K562 (cell line): ENCODE results near the gene GSTM1. TPM values are rescaled to one million over a fixed set of nuclear protein-coding genes. Genes with fewer than 3 reads are reported as not detected.

Experiments
- HCFC1 ChIP-seq: IDR thresholded peaks from 2 replicates; pipeline ENCODE4 v1.6.1; 2012; ENCODE audit warnings: low read depth, low read length, improper control_type of control experiment
- MED1 ChIP-seq: sonication (generic); formaldehyde crosslinking; IDR thresholded peaks from 2 replicates; pipeline ENCODE4 v1.8.1; 2023; ENCODE audit warnings: missing genetic modification reagents, borderline replicate concordance
- SLC30A9 ChIP-seq: fragments of 250-450 bp; sonication (Bioruptor Pico); IDR thresholded peaks from 2 replicates; pipeline ENCODE4 v1.8.0; 2022; ENCODE audit warnings: mild to moderate bottlenecking, moderate library complexity
- SREBF1 ChIP-seq: fragments of 150-350 bp; IDR thresholded peaks from 2 replicates; pipeline ENCODE4 v1.6.1; 2014; ENCODE audit warnings: antibody characterized with exemption, low read depth, low read length, borderline replicate concordance
- ZNF696 ChIP-seq: fragments of 250-450 bp; sonication (Bioruptor Pico); conservative IDR thresholded peaks from 2 replicates; pipeline ENCODE4 v1.4.0; 2020; ENCODE audit warnings: mild to moderate bottlenecking, moderate library complexity
- ZNF766 ChIP-seq: fragments of 200-800 bp; sonication (Bioruptor generic); conservative IDR thresholded peaks from 2 replicates; pipeline ENCODE4 v1.6.1; 2016; ENCODE audit warnings: missing genetic modification characterization, missing compliant biosample characterization
- ZZZ3 ChIP-seq: fragments of 450-650 bp; IDR thresholded peaks from 2 replicates; pipeline ENCODE4 v1.6.1; 2016; ENCODE audit warnings: antibody characterized with exemption, mild to moderate bottlenecking, moderate library complexity
- polyA plus RNA-seq, 8 experiments: library from polyadenylated mRNA; depleted of rRNA in 4 of 8; stranded (reverse) in 5 of 8; unstranded in 3 of 8; fragments of >200 nt; fragmentation: Nextera tagmentation in 2 of 8; fragmentation: Illumina TruSeq in 1 of 8; extraction: Ambion mirVana in 2 of 8; extraction: Trizol in 1 of 8; gene quantifications; 2 replicates each; pipeline versions ENCODE4 v1.2.1 to v1.2.3, GENCODE V29; 2011 to 2014; ENCODE audit warnings: inconsistent platforms in 1 of 8, missing spikeins in 1 of 8
- total RNA-seq, 7 experiments: library from RNA; depleted of rRNA in 6 of 7; stranded (reverse); fragments of >200 nt in 6 of 7; fragmentation: Illumina TruSeq in 2 of 7; extraction: Trizol in 2 of 7; gene quantifications; 2 replicates each; pipeline versions ENCODE4 v1.2.1 to v1.2.3, GENCODE V29; 2011 to 2021; ENCODE audit warnings: low replicate concordance in 1 of 7
- TF ChIP-seq, protein P1 (sequence below): fragments of 450-650 bp; formaldehyde crosslinking; IDR thresholded peaks from 2 replicates; pipeline ENCODE4 v1.4.0; 2022; ENCODE audit warnings: missing genetic modification characterization
- TF ChIP-seq, protein P2 (sequence below): fragments of 450-650 bp; conservative IDR thresholded peaks from 2 replicates; pipeline ENCODE4 v1.6.1; 2016; ENCODE audit warnings: missing genetic modification characterization, low read depth, mild to moderate bottlenecking, control low read depth, missing compliant biosample characterization
- TF ChIP-seq, protein P3 (sequence below): fragments of 250-450 bp; sonication (Bioruptor Pico); IDR thresholded peaks from 2 replicates; pipeline ENCODE4 v1.4.0; 2020; ENCODE audit warnings: mild to moderate bottlenecking, moderate library complexity
- TF ChIP-seq, protein P4 (sequence below): fragments of 250-450 bp; sonication (Bioruptor Pico); IDR thresholded peaks from 2 replicates; pipeline ENCODE4 v1.5.0; 2021; ENCODE audit warnings: mild to moderate bottlenecking, moderate library complexity
- TF ChIP-seq, protein P5 (sequence below): IDR thresholded peaks from 2 replicates; pipeline ENCODE4 v1.6.1; 2014; ENCODE audit warnings: antibody characterized with exemption
- TF ChIP-seq, protein P6 (sequence below): fragments of 450-650 bp; IDR thresholded peaks from 2 replicates; pipeline ENCODE4 v1.6.1; 2016
- TF ChIP-seq, protein P7 (sequence below): fragments of 250-450 bp; sonication (Bioruptor Pico); IDR thresholded peaks from 2 replicates; pipeline ENCODE4 v1.8.0; 2022; ENCODE audit warnings: moderate library complexity, mild to moderate bottlenecking, inconsistent platforms

GSTM1 gene
- total and polyA plus RNA-seq, 9 of the 15 experiments (the other 6 are each of a cell fraction or from before 2014, with no cell fraction given), result not detected

DNA sequence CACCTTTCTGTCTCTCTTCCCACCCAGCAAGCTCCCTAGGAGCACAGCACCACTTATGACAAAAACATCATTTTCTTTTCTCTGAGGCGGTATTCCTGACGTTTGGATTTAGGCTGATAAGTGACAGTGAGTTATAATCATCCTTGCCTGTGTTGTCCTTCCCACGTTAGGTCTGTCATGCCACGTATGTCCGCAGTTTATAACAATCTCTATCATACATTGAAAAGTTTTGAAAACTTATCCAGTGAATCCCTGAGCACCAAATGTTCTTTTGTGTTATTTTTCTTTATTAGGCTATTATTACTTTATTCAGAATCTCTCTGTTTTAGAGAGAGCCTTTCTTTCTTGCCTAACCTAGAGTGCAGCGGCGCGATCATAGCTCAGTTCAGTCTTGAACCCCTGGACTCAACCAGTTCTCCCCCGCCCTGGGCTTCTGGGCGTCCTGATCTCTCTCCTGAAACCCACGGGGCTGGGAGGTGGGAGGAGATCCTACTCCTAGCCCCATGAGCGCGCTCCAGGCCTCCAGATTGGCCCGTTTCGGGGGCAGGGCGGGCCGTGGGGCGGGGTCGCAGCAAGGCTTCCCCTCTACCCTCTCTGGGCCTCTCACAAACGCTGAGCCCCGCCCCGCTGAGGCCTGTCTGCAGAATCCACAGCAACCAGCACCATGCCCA lies 20.0 kb upstream of the GSTM1 start, which contains the start of gene GSTM2 (continued):
- no peak for TF ChIP-seq ZNF696
- TF ChIP-seq, protein P1, sequence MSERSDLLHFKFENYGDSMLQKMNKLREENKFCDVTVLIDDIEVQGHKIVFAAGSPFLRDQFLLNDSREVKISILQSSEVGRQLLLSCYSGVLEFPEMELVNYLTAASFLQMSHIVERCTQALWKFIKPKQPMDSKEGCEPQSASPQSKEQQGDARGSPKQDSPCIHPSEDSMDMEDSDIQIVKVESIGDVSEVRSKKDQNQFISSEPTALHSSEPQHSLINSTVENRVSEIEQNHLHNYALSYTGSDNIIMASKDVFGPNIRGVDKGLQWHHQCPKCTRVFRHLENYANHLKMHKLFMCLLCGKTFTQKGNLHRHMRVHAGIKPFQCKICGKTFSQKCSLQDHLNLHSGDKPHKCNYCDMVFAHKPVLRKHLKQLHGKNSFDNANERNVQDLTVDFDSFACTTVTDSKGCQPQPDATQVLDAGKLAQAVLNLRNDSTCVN (CRISPR knock-in tag), result no peak
- TF ChIP-seq, protein P2, sequence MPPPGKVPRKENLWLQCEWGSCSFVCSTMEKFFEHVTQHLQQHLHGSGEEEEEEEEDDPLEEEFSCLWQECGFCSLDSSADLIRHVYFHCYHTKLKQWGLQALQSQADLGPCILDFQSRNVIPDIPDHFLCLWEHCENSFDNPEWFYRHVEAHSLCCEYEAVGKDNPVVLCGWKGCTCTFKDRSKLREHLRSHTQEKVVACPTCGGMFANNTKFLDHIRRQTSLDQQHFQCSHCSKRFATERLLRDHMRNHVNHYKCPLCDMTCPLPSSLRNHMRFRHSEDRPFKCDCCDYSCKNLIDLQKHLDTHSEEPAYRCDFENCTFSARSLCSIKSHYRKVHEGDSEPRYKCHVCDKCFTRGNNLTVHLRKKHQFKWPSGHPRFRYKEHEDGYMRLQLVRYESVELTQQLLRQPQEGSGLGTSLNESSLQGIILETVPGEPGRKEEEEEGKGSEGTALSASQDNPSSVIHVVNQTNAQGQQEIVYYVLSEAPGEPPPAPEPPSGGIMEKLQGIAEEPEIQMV, result no peak
- TF ChIP-seq HCFC1, result no peak
- TF ChIP-seq, protein P3, sequence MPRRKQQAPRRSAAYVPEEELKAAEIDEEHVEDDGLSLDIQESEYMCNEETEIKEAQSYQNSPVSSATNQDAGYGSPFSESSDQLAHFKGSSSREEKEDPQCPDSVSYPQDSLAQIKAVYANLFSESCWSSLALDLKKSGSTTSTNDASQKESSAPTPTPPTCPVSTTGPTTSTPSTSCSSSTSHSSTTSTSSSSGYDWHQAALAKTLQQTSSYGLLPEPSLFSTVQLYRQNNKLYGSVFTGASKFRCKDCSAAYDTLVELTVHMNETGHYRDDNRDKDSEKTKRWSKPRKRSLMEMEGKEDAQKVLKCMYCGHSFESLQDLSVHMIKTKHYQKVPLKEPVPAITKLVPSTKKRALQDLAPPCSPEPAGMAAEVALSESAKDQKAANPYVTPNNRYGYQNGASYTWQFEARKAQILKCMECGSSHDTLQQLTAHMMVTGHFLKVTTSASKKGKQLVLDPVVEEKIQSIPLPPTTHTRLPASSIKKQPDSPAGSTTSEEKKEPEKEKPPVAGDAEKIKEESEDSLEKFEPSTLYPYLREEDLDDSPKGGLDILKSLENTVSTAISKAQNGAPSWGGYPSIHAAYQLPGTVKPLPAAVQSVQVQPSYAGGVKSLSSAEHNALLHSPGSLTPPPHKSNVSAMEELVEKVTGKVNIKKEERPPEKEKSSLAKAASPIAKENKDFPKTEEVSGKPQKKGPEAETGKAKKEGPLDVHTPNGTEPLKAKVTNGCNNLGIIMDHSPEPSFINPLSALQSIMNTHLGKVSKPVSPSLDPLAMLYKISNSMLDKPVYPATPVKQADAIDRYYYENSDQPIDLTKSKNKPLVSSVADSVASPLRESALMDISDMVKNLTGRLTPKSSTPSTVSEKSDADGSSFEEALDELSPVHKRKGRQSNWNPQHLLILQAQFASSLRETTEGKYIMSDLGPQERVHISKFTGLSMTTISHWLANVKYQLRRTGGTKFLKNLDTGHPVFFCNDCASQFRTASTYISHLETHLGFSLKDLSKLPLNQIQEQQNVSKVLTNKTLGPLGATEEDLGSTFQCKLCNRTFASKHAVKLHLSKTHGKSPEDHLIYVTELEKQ (CRISPR knock-in tag), result no peak
- TF ChIP-seq, protein P4, sequence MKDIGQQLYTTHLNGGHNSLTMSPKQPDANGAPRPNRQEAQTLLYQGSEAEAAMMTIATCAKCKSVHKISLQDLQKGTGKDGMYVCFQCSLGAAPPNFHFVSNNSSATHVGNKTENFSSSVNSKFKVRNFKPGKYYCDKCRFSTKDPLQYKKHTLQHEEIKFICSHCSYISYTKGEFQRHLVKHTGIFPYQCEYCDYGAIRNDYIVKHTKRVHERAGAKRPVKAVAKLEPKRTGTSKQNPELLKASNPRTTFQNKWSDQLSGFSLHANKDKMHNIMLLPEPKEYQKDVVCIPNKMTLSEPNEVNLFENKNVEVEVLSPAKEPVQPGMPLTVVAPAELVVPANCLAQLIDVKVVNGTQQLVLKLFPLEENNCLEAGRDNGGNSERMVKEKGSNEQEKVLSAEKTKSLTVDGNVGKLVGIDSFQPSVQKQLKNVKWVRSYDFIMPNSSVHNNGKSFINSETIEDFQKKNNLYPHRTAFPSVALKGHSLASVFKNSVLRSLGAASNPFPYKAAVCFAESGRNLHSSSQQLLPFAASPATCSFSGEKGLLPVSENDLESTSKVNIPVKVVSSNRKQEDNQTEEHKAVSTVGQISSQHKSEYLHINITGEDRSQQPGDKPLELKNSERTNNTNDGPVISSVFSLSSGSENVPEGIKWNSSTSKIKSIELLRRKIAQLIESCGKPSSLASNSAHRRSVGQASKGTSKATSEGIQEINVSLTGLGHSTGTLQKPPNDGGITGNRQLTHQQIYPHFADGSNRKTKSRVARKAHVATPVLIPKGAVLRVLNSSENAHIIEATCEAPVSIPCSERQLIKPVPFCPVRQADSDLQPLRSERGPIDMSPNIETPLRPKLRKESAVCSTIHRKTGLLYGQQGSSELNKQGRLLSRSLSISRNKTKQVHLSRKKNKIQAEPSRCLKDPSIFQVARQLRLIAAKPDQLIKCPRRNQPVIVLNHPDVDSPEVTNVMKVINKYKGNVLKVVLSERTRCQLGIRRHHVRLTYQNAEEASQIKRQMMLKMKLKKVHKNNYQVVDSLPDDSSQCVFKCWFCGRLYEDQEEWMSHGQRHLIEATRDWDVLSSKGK (CRISPR knock-in tag), result no peak
- TF ChIP-seq SREBF1, result no peak
- no peak for TF ChIP-seq MED1 (CRISPR knock-in tag)
- TF ChIP-seq SLC30A9, result no peak
- TF ChIP-seq ZNF766 (CRISPR knock-in tag), result no peak
- TF ChIP-seq, protein P5, sequence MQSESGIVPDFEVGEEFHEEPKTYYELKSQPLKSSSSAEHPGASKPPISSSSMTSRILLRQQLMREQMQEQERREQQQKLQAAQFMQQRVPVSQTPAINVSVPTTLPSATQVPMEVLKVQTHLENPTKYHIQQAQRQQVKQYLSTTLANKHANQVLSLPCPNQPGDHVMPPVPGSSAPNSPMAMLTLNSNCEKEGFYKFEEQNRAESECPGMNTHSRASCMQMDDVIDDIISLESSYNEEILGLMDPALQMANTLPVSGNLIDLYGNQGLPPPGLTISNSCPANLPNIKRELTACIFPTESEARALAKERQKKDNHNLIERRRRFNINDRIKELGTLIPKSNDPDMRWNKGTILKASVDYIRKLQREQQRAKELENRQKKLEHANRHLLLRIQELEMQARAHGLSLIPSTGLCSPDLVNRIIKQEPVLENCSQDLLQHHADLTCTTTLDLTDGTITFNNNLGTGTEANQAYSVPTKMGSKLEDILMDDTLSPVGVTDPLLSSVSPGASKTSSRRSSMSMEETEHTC, result no peak
- no peak for TF ChIP-seq ZZZ3
- TF ChIP-seq, protein P6, sequence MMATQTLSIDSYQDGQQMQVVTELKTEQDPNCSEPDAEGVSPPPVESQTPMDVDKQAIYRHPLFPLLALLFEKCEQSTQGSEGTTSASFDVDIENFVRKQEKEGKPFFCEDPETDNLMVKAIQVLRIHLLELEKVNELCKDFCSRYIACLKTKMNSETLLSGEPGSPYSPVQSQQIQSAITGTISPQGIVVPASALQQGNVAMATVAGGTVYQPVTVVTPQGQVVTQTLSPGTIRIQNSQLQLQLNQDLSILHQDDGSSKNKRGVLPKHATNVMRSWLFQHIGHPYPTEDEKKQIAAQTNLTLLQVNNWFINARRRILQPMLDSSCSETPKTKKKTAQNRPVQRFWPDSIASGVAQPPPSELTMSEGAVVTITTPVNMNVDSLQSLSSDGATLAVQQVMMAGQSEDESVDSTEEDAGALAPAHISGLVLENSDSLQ, result peak; percentile 21; the same call in 1 of the 2 replicates
- TF ChIP-seq, protein P7, sequence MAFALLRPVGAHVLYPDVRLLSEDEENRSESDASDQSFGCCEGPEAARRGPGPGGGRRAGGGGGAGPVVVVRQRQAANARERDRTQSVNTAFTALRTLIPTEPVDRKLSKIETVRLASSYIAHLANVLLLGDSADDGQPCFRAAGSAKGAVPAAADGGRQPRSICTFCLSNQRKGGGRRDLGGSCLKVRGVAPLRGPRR (CRISPR knock-in tag), result no peak
